A204.1 (cell line): ENCODE data around the gene MBD3L2B.

Experiments
- FAIRE-seq: peaks from 2 replicates; lab custom pipeline; 2012; peaks lifted over from hg19 to GRCh38; lab: Jason Lieb, UNC

MBD3L2B gene

DNA sequence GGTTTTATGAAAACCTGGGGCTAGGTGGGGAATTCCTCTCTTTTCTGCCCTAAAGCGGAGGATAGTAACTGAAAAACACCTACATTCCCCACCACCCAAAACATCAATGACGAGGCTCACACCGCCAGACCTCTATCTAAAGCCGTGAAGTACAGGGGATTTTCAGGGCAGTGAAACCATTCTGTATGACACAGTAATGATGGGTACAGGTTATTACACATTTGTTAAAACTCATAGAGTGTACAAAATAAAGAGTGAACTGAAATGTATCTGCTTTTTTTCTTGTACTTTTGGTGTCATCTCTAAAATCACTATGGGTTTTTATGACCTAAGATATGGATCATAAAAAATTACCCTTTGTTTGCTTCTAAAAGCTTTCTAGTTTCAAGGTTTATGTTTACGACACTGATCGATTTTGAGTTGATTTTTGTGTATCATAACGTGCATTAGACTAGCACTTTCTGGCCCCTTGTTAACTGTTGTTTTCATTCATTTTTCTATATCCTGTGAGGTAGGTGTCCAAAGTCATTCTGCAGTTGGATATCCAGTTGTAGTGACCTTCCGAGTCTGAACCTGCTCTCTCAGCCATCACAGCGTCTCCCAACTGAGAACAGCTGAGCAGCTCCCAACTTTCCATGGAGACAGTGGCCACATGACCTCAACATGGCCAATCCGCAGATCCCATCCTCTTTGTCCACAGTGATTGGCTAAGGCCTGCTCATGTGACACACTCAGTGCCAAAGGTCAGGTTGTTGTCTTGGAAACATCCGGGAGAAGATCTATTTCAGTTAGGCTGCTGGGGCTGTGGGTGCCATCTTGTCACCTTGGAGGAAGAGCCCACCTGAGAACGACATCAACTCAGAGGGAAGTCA is 10.3 kb downstream of the MBD3L2B start:
- FAIRE-seq, result no peak

DNA sequence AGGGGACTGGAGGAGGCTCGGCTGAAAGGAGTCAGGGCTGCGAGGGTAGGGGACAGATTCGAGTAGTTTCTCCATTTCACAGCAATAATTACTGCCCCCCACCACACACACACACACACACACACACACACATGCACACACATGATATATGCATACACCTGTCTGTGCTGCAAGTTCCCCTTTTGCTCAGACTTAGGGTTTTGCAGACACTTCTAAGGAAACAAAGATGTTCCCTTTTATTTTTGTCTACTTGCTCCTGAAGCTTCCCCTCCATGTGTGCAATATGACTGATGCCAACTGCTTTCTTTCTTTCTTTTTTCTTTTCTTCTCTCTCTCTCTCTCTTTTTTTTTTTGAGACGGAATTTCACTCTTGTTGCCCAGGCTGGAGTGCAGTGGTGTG is 13.4 kb downstream of the MBD3L2B start:
- no peak for FAIRE-seq

DNA sequence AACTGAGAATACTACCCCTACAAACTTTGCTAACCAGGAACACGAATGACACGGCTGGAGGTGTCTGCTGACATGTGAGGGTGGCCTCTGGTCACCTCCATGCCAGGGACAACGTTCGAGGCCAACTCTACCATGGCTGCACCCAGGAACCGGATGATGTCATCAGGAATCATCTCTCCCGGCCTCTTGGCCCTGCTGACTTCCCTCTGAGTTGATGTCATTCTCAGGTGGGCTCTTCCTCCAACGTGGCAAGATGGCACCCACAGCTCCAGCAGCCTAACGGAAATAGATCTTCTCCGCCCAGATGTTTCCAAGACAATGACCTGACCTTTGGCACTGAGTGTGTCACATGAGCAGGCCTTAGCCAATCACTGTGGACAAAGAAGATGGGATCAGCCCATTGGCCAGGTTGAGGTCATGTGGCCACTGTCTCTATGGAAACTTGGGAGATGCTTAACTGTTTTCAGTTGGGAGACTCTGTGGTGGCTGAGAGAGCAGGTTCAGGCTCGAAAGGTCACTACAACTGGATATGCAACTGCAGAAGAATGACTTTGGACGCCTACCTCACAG is 15.0 kb downstream of the MBD3L2B start:
- no peak for FAIRE-seq

DNA sequence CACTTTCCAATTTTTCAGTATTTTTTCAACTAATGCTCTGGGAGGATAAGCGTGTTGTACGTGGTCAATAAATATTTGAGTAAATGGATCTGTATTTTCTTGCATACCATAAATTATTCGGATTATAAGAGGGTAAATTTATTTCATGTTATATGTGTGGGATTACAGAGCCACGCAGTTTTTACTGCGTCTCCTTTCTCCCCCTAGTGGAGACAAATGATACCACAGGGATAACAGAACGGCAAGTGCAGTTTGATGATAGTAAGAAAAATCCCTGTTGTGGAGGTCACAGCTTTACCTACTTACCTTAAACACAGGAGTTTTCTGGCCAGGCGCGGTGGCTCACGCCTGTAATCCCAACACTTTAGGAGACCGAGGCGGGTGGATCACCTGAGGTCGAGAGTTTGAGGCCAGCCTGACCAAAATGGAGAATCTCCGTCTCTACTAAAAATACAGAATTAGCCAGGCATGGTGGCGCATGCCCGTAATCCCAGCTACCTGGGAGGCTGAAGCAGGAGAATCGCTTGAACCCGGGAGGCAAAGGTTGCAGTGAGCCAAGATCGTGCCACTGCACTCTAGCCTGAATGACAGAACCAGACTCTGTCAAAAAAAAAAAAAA is 16.8 kb downstream of the MBD3L2B start:
- FAIRE-seq, result peak; percentile 70

DNA sequence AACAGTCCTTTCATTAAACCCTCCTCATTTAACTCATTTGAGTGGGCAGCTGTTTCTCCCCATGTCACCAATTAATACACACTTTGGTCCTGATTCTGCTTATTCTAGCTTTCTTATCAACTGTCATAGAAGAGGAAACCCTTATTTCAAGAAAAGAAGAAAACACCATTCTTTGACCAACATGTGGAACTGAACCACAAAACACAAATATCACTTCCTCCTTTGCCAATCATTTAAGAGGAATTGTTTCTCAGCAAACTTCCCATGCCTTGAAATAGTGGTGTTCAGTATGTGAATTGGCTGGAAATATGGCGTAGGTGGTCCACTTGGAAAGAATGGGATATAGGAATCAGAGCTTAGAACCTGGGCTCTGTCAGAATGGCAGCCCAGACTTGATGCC is 20.4 kb downstream of the MBD3L2B start:
- no peak for FAIRE-seq

DNA sequence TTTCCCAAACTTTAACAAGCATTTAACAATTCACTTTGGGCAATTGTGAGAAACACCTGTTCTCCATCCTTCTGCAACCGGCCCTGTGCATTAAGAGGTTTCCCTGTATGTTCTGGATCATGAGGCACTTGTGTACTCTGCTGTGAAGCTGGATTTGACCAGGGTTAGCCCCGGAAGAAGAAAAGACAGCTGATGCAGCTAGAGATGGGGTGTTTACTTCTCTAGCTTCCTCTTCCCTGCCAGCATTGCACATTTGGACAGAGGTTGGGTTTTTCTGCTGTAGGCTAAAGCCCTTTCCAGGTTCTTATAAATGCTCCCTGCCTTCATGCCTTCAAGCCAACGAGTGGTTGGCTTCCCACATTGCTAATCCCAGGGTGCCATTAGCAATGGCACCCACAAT is 20.9 kb downstream of the MBD3L2B start:
- FAIRE-seq, result no peak

DNA sequence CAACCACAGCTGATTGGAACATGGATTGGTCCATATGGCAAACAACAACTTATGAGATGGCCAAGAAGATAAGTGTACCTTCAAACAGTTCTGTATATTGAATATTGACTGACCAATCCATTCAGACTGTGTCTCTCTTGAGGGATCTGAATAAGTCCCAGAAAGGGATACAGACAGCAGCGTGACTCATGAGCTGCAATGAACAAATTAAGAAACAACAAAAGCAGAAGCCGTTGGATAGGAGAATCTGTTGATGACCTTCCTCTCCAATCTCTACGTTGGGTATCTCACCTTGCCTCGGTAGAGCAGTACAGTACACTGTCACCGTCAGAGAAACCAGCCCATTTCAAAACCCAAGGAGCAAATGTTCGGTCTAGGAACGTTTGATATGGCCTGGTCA is 21.3 kb downstream of the MBD3L2B start:
- FAIRE-seq, result no peak

DNA sequence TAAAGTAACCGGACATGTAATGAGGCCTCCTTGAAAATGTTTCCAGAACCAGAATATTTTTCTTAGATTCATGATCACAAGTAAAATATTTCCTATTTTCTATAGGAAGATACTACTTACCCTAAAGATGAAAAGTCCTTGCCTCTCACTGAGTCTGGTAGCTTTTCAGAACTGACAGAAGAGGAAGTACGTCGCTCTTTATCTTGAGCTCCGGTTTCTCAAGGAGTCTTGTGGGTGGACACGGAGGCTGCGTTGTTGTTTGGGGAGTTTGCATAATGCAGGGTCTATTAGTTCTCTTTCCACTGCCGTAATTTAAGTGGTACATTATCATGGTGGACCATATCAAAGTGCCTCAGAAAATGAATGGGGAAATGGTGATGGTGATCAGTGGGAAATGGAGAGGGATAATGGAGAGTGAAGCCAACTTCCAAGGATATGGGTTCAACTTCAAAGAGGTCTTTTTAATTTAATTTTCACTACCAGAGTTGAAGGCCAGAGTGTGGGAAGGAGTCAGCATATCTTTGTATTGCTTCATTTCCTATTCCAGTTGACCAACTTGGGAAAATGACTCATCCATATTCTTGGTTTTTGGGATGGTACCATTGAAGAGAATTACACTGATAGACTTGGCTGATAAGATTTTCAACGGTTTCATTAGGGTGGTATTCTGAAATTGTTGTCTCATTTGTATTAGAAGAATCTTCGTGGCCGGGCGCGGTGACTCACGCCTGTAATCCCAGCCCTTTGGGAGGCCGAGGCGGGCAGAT is 23.4 kb downstream of the MBD3L2B start:
- no peak for FAIRE-seq

DNA sequence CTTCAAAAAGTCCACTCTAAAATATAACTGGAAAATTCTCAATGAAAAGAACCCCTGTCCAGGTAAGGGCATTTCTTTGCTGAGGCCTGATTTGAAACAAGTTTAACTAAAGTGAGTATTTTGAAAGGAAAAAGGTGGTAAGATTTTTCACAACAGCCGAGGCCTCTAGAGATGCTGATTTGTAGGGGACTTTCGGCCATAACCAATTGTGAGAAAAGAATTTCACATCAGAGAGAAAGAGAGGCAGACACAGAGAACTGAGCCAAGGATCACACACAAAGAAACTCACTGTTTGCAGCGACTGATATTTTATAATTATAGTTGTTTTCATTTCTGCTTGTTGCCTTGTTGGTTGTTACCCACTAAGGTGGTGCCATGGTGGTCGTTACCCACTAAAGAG is 24.4 kb downstream of the MBD3L2B start:
- FAIRE-seq, result no peak

DNA sequence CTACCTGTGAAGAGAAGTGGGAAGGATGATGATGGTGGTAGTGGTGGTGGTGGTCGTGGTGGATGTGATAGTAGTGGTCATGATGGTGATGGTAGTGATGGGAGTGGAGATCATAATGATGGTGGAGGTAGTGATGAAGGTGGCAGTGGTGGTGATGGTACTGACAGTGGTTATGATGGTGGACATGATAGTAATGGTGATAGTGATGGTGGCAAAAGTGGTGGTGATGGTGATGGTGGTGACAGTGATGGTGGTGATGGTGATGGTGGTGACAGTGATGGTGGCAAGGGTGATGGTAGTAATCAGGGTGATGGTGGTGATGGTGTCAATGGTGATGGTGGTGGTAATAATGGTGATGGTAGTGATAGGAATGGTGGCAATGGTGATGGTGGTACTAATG is 26.2 kb downstream of the MBD3L2B start:
- no peak for FAIRE-seq

DNA sequence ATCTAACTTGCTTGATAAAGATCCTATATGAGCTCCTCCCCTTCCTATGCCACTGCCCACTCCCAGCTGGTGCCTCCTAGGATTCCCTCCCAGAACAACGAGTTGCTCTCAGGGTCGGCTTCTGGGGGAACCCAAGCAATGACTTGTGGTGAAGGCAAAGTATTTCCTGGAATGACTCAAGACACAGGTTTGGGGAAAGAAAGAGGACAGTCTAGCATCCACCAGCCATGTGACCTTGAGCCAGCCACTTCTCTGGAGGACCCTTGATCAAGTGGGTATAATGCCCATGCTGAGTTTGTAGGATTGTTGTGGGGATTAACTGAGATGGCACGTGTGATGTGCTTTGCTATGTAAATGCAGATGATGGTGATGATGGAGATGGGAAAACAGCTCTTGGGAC is 33.0 kb downstream of the MBD3L2B start:
- no peak for FAIRE-seq

DNA sequence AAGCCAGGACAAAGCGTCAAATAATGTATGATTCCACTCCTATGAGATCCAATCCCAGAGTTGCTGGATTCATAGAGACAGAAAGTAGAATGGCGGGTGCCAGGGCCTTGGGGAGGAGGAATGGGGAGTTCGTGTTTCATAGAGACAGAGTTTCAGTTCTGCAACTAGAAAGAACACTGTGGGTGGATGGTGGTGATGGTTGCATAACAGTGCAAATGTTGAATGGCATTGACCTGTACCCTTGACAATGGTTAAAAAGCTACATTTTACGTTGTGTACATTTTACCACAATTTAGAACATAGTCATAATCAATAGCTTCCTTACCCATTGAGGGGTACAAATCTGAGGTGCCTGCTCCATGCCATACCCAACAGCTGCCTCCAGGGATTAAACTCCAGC is 33.4 kb downstream of the MBD3L2B start:
- FAIRE-seq, result no peak

DNA sequence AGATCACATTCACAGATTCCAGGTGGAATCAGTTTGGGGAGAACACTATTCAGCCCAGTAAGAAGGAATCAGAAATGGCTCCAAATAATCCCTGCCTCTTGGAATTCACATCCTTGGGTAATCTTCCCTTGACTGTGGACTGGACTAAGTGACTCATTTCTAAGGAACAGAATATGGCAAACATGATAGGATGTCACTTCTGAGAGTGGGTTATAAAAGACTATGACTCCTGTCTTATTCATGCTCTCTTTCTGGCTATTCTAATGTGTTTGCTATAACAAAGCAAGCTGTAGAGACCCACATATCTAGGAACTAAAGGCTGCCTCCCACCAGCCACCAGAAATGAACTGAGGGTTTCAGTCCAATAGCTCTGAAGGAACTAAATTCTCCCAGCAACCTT is 37.8 kb downstream of the MBD3L2B start:
- FAIRE-seq, result no peak

DNA sequence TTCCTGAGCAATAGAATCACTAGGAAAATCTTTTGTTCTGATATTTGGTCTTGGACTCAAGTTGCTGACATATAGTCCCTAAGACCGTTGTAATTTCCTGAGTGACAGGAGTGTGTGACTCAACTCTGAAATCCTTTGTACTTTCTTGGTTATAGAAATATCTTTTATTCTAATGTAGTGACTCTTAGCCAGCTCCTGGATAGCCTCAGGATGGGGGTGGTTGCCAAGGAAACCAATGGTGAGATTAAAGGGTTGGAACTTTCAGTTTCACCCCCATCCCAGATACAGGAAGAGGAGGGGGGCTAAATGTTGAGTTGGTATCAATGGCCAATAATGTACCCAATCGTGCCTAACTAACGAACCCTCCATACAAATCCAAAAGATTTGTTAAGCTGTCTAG is 41.8 kb downstream of the MBD3L2B start:
- no peak for FAIRE-seq

DNA sequence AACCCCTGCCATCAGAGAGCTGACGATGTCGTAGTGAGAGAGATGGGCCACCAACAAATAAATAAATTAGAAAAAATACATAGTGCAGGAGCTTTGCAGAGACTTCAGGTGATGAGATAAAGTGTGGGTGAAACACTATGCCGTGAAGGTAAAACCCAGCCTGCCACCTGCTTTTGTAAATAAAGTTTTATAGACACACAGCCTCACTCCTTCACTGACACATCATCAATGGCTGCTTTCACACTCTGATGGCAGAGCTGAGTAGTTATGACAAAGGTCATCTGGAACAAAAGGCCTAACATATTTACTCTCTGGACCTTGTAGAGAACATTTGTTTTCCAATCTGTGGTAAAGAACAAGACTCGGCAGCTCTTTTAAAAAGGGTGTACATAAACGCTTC is 45.0 kb downstream of the MBD3L2B start:
- no peak for FAIRE-seq

DNA sequence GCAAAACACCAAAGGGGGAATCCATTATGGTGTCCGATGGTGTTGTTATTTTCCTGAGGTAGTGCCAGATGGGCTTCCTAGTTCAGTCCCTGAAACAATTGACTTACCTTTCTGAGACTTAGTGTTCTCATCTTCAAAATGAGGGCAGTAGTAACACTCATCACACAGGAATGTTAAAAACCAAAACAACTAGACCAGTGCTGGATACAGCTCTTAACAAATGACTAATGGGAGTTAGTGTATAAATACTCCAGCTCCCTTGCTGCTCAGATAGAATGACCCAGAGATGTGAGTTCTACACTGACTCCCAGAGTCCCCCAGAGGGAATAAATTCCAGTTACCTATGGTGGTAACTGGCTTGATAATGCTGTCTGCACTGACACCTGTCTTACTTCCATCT is 49.9 kb downstream of the MBD3L2B start:
- FAIRE-seq, result no peak

DNA sequence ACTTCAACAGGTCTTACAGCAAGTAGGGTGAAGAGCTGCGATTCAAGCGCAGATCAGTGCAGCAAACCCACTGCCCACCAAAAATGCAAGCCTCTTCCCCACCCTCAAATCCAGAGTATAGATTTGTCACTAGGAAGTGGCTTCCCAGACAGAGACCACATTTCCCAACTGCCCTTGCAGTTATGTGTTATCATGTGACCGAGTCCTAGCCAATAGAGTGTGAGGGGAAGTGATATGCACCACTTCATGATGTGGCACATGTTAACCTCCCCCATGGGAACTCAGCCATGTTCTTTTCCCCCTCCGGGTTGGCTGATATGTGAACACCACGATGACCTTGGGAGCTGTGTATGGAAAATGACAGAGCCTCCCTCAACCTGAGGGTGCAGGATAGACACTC is 50.8 kb downstream of the MBD3L2B start:
- no peak for FAIRE-seq

DNA sequence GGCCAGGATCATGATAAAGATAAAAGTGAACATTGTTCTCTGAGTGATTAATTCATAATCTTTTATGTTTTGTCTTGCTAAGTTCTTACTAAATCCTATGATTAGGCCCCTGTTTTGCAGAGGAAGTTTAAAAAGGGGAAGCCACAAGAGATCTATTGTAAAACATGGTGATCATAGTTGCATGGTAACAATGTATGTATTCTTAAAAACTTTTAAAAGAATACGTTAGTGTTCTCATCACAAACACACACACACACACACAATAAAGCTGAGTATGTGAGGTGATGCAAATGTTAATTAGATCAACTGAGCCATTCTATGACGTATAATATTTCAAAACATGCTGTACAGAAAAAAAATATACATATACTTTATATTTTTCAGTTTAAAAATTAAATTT is 51.2 kb downstream of the MBD3L2B start:
- FAIRE-seq, result no peak

DNA sequence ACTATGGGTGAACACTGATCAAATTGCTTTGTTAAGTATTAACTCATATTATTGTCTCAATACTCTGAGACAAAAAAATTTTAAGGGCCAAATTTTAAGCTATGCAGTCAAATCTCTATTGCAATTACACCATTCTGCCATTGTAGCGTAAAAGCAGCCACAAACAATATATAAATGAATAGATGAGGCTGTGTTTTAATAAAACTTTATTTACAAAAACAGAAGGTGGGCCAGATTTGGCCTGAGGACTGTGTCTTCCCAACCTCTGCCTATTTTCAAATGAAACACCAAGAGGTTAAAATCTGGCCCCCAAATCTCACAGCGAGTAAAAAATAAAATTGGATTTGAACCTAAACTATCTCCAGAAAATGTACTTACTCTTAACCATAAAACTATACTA is 51.7 kb downstream of the MBD3L2B start:
- FAIRE-seq, result no peak
